SK-N-MC (cell line): Measurements from ENCODE around the gene PWP2.
A peak's percentile ranks its signal among the peaks of the same experiment; 100 is the strongest.
"Not testable (repeated sequence)": the region's sequence is repeated elsewhere in the genome, so short reads cannot be mapped to it uniquely, and the experiment has no call there.

Experiments
- DNase-seq: peaks from one replicate; pipeline ENCODE4 v3.0.0-alpha.2; 2011; ENCODE audit warnings: low read depth, low spot score
- H3K27ac ChIP-seq: fragments of 200-600 bp; sonication (generic); 2 replicates; pipeline ENCODE4 v1.5.1; 2016; ENCODE audit warnings: mixed run types
- H3K36me3 ChIP-seq: fragments of 200-600 bp; sonication (generic); 2 replicates; pipeline ENCODE4 v1.6.1; 2017; ENCODE audit warnings: antibody characterized with exemption, low read length, mixed read lengths; ENCODE audit not compliant: insufficient read depth
- H3K4me3 ChIP-seq: fragments of 200-600 bp; sonication (generic); 2 replicates; pipeline ENCODE4 v1.5.1; 2016
- H3K9ac ChIP-seq: fragments of 200-600 bp; sonication (generic); 2 replicates; pipeline ENCODE4 v1.8.0; 2017; ENCODE audit warnings: mixed run types, mixed read lengths; ENCODE audit not compliant: insufficient read length
- H3K9me3 ChIP-seq: fragments of 200-600 bp; sonication (generic); 2 replicates; pipeline ENCODE4 v1.6.1; 2017; ENCODE audit warnings: low read depth, mild to moderate bottlenecking, antibody characterized with exemption, low read length, moderate library complexity, mixed read lengths
- EZH2 ChIP-seq: fragments of 200-600 bp; sonication (generic); IDR thresholded peaks from one replicate; pipeline ENCODE4 v1.6.1; 2017; ENCODE audit warnings: antibody characterized with exemption
- FOXP2 ChIP-seq: optimal IDR thresholded peaks from 2 replicates; pipeline ENCODE3; 2011; ENCODE audit warnings: mild to moderate bottlenecking, moderate library complexity; ENCODE audit not compliant: insufficient read depth; ENCODE audit errors: extremely low read length, control extremely low read depth
- POLR2AphosphoS5 ChIP-seq: IDR thresholded peaks from 2 replicates; pipeline ENCODE4 v1.6.1; 2012; ENCODE audit warnings: mild to moderate bottlenecking, low read depth, low read length, borderline replicate concordance

PWP2 gene

DNA sequence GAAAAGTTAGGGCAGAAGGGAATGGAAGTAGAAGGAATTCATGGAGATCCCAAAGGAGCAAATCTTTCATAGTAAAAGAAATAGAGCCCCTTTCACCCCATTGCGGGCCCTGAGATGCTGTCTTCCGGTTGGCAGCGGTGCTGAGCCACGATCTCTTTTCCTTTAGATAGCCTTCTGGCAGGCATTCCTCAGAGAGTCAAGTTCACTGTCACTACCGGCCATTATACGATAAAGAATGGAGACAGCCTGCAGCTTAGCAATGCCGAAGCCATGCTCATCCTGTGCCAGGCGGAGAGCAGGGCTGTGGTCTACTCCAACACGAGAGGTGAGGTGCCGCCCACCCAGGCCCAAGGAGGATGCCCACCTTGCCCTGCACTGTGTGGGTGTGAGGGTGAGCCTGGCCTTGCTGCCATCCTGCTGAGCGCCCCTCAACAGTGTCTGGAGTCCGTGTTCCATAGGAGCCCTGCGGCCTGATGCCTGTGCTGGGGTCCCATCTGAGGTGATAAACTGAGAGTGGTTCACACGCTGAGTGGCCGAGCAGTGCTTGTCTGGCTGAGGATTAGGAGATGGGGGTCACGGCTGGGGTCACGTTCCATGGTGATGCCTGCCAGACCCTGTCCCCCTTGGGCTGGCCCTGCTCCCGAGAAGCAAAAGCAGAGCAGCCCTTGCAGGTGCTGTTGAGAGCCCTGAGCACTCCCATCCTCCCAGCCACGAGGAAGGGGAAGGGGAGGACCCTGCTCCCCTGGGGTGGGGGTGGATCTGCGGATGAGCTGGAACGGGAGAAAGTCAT is 20.4 kb upstream of the PWP2 start:
- no peak overlapping the region for H3K4me3 ChIP-seq
- H3K9me3 ChIP-seq = no peaks in the 10 kb centered on the region
- DNase-seq = no peak
- no peak overlapping the region for H3K9ac ChIP-seq
- TF ChIP-seq FOXP2 (no peak), POLR2AphosphoS5 (no peak), EZH2 (no peak)
- peaks cover 30% of the 10 kb centered on the region for H3K36me3 ChIP-seq
- H3K27ac ChIP-seq = no peak overlapping the region

DNA sequence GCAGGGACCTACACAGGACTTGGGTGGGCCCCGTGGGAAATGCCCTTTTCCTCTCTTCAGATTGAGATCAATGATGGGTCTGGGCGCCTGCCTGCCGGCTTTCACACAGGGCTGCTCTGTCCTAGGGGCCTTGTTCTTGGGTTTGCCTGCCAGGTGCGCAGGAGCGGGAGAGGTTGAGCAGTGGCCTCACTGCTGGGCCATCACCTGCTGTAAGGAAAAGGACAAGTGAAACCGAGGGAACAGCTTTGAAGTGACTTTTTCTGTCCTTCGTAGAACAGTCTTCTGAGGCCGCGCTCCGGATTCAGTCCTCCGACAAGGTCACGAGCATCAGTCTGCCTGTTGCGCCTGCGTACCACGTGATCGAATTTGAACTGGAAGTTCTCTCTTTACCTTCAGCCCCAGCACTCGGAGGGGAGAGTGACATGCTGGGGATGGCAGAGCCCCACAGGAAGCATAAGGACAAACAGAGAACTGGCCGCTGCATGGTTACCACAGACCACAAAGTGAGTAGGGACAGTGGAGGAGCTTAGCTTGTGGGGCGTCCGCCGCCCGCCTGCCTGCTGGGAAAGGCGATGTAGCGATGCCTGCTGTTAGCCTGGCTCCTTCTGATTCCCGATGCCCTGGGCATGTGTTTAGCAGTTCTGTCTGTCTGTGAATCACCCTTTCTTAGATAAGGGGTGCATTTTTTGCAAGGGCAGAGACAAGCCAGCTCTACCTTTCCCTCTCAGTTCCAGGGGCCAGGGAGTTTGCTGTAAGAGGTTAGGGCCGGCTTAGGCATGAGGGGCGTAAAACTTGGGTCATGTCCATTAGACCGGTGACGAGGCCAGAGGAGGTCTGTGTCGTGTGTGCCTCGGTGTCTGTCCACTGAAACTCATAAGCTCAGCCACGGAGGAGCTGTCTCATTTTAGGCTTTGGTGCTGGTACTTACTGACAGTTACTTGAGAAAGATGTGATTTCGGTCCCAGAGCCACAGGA is 19.5 kb upstream of the PWP2 start:
- no peak overlapping the region for H3K27ac ChIP-seq
- no peak overlapping the region for H3K4me3 ChIP-seq
- no peak for TF ChIP-seq EZH2
- H3K36me3 ChIP-seq = peaks cover 22% of the 10 kb centered on the region
- no peak for DNase-seq
- H3K9ac ChIP-seq = no peak overlapping the region
- no peaks in the 10 kb centered on the region for H3K9me3 ChIP-seq

DNA sequence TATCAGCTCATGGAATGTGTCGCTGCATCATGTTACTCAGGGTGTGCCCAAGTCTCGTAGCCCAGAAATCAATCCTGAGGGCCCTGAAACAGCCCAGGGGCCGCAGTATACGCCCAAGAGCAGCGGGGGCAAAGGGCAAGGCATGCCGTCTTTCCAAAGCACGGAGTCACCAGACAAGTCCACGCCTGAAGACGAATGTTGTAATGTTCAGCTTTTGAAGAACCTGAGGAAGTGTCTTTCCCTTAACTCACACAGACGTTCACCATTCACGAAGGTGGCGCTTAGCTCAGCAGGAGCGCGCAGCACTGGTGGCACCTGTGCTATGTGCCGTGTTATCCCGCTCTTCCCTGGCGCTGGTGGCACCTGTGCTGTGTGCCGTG is 18.8 kb upstream of the PWP2 start:
- Histone ChIP-seq H3K27ac (no peak overlapping the region), H3K9ac (no peak overlapping the region), H3K4me3 (no peak overlapping the region), H3K9me3 (no peaks in the 10 kb centered on the region), H3K36me3 (peaks cover 15% of the 10 kb centered on the region)
- DNase-seq = no peak
- TF ChIP-seq FOXP2 (no peak), POLR2AphosphoS5 (no peak), EZH2 (no peak)

DNA sequence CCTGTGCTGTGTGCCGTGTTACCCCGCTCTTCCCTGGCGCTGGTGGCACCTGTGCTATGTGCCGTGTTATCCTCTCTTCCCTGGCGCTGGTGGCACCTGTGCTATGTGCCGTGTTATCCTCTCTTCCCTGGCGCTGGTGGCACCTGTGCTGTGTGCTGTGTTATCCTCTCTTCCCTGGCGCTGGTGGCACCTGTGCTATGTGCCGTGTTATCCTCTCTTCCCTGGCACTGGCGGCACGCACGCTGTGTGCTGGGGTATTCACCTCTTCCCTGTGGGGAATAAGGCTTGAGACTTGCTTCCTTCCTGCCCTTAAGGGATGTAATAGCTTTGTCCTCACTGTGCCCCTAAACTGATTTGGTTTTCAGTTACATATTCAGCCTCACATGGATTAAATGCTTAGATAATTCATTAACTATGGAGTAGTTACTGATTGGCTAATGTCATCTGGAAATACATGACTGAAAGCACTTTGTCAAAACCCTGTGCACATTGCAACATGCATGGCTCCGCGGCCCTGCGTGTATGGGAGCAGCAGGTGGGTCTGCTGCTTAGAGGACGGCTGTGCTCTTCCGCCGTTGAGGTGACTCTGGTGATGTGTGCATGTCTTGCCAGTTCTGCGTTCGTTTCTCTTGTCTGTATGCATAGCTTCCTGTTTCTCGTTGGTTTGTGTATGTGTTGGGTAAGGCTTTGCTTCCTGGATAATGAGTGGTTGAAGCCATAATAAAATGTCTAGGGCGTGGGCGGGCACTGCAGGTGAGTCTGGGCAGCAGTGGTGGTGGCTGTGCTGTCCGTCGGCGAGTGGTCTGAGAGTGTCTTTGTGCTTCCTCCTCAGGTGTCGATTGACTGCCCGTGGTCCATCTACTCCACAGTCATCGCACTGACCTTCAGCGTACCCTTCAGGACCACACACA is 17.9 kb upstream of the PWP2 start:
- no peak overlapping the region for H3K9ac ChIP-seq
- peaks cover 18% of the 10 kb centered on the region for H3K36me3 ChIP-seq
- no peak overlapping the region for H3K27ac ChIP-seq
- no peak overlapping the region for H3K4me3 ChIP-seq
- no peaks in the 10 kb centered on the region for H3K9me3 ChIP-seq
- DNase-seq = no peak
- TF ChIP-seq POLR2AphosphoS5 = no peak
- no peak for TF ChIP-seq EZH2
- TF ChIP-seq FOXP2 = no peak

DNA sequence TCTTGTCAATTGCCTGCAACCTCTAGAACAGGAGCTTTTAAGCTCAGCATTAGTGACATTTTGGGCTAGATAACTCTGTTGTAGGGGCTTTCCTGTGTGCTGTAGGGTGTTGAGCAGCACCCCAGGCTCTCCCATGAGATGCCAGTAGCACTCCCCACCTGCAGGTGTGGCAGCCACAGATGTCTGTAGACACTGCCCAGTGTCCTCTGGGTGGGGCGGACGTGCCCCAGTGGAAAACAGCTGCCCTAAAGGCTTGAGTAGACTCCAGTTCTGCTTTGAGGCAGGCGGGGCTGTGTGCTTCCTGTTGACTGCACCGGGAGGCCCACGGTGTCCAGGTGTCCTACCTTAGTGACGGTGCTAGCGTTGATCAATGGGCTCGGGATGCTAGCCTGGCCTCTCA is 16.9 kb upstream of the PWP2 start:
- no peak for DNase-seq
- Histone ChIP-seq H3K9me3 (no peaks in the 10 kb centered on the region), H3K9ac (no peak overlapping the region), H3K36me3 (peaks cover 18% of the 10 kb centered on the region), H3K27ac (no peak overlapping the region), H3K4me3 (no peak overlapping the region)
- TF ChIP-seq POLR2AphosphoS5 = no peak
- TF ChIP-seq FOXP2 = no peak
- no peak for TF ChIP-seq EZH2

DNA sequence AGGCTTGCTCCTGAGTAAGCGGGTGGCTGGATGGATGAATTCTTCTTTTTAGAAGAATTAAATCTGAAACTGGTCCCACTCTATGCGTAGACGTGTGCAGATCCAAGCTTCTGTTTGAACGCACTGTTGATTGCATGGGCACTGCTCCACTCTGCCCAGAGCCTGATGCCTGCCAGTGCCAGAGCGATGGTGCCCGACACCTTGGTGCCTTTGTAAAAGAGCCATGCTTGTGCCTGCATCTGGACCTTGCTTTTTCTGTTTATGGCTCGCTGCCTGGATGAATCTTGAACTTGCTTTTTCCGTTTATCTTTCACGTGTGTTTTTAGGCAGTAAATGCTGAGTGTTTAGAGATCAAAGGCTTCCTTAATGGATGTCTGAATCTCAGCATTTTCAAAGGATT is 15.0 kb upstream of the PWP2 start:
- TF ChIP-seq POLR2AphosphoS5 (no peak), EZH2 (no peak)
- Histone ChIP-seq H3K9ac (no peak overlapping the region), H3K9me3 (no peaks in the 10 kb centered on the region), H3K27ac (no peak overlapping the region), H3K36me3 (peaks cover 18% of the 10 kb centered on the region), H3K4me3 (no peak overlapping the region)
- DNase-seq = no peak

DNA sequence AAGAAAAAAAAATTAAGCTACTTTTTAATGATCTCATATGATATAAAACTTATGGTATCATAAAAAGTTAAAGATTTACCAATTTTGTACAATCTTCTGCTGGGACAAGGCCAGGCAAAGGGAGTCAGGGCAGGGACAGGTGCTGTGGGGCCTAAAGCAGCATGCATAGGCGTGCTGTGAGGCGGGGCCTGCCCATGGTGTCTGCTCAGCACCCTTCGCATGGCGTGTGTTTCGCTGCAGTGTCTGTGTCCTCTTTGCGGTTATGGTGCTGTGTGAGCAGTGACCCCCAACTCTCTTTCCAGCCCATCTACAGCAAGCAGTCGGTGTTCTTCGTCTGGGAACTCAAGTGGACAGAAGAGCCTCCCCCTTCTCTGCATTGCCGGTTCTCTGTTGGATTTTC is 13.4 kb upstream of the PWP2 start:
- DNase-seq = no peak
- Histone ChIP-seq H3K36me3 (peaks cover 15% of the 10 kb centered on the region), H3K27ac (no peak overlapping the region), H3K9me3 (no peaks in the 10 kb centered on the region), H3K9ac (no peak overlapping the region), H3K4me3 (no peak overlapping the region)
- TF ChIP-seq POLR2AphosphoS5 = no peak
- no peak for TF ChIP-seq EZH2
- no peak for TF ChIP-seq FOXP2

DNA sequence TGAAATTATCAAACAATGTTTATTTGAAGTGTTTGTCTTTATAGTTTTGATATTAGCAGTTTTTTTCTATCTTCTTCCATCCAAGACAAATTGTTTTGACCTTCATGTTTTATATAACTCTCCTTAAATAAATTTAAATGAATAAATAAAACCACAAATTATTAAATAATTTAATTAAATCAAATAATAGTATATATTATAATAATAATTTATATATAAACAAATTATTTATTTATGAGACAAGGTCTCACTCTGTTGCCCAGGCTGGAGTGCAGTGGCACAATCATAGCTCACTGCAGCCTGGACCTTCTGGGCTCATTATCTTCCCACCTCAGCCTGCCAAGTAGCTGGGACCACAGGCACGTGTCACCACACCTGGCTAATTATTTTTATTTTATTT is 12.4 kb upstream of the PWP2 start:
- Histone ChIP-seq H3K4me3 (no peak overlapping the region), H3K36me3 (peaks cover 11% of the 10 kb centered on the region), H3K9me3 (no peaks in the 10 kb centered on the region), H3K9ac (no peak overlapping the region), H3K27ac (no peak overlapping the region)
- TF ChIP-seq POLR2AphosphoS5 (no peak), EZH2 (no peak), FOXP2 (no peak)
- no peak for DNase-seq

DNA sequence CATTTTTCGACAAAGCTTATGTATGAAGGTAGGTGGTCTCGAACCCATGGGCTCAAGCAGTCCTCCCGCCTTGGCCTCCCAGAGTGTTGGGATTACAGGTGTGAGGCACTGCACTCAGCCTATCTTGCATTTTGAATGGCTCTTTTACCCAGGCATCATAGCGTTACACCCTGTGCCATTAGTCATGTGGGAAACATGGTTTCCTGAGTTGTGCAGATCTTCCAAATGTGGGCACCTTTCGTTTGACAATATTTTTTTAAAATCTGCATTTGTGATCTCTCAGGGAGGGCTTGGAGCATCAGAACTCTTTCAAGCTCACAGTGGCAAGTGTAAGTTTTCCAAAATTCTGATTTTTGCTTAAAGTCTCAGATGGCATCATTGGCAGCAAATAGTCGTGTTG is 8.7 kb upstream of the PWP2 start:
- not testable (repeated sequence) for H3K4me3 ChIP-seq, H3K9me3 ChIP-seq, H3K9ac ChIP-seq, DNase-seq, H3K27ac ChIP-seq, H3K36me3 ChIP-seq

DNA sequence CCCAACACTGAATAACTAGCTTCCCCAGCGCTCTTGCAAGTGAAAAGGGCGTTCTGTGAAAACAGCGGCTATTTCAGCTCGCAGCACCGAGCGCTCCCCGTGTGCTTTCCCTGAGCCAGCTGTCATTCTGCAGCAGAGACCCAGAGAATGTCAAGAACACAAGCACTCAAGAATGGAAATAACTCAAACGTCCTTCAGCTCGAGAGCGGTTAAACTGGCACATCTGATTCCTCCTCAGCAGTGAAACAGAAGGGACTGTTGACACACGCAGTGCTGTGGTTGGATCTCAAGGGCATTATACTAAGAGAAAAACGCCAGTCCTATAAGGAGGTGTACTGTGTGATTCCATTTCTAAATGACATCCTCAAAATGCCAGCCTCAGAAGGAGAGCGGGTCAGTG is 8.2 kb upstream of the PWP2 start:
- DNase-seq, H3K4me3 ChIP-seq, H3K9ac ChIP-seq, H3K36me3 ChIP-seq, H3K27ac ChIP-seq, H3K9me3 ChIP-seq: not testable (repeated sequence)

DNA sequence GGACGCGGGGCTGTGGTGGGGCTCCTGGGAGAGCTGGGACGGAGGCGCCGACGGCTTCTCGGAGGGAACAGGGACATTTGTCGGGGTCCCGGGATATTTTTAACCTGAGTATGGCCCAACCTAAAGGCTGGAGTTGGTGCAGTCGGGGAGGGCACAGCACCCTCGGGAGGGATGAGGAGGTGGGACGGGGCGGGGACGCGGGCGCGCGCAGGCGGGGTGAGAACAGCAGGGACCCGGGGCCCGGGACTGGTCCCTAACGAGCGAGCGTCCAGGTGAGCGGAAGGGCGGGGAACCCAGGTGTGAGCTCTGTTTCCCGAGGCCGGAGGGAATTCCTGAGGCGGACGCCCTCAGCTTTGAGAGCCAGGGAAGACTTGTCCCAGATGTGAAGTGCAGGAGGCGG is 390 bp downstream of the PWP2 start:
- not testable (repeated sequence) for H3K27ac ChIP-seq, H3K9ac ChIP-seq, H3K36me3 ChIP-seq, DNase-seq, H3K9me3 ChIP-seq
- peak overlapping the region; percentile 70 for H3K4me3 ChIP-seq
